Measurements from ENCODE around the gene PPDPF. TPM values are rescaled to one million over a fixed set of nuclear protein-coding genes. Genes with fewer than 3 reads are reported as not detected.

Gene PPDPF
- total RNA-seq, 1 donor: 85.4 TPM

- H3K36me3 ChIP-seq (ENCODE audit: insufficient read depth, low read length): no peaks in the 10 kb centered on the region
- no peaks in the 10 kb centered on the region for H3K4me1 ChIP-seq (ENCODE audit: insufficient read depth, low read length)
- H4K20me1 ChIP-seq (ENCODE audit: insufficient read depth, low read length): no peaks in the 10 kb centered on the region
- no peaks in the 10 kb centered on the region for H3K9me3 ChIP-seq (ENCODE audit: low read depth, low read length)
- H3K4me3 ChIP-seq (ENCODE audit: insufficient read depth, low read length): no peak overlapping the region
- H2AFZ ChIP-seq (ENCODE audit: low read length): no peak overlapping the region
- no peak for DNase-seq (ENCODE audit: insufficient read length, low spot score, missing footprints)
- H3K79me2 ChIP-seq (ENCODE audit: insufficient read depth, low read length): no peaks in the 10 kb centered on the region
- no peaks in the 10 kb centered on the region for H3K27me3 ChIP-seq (ENCODE audit: insufficient read depth, low read length)
- no peak for TF ChIP-seq CTCF (IDR thresholded peaks at IDR 0.05; ENCODE audit: extremely low read depth, low read depth, low read length)
- no peak overlapping the region for H3K27ac ChIP-seq (ENCODE audit: low read depth, low read length)
- H3K4me2 ChIP-seq (ENCODE audit: insufficient read depth, low read length): no peak overlapping the region
Observed at GRCh38 chr20:63563225-63563935, 42.8 kb downstream of the PPDPF start.

- no peak for DNase-seq (ENCODE audit: insufficient read length, low spot score, missing footprints)
- no peak overlapping the region for H2AFZ ChIP-seq (ENCODE audit: low read length)
- no peaks in the 10 kb centered on the region for H3K36me3 ChIP-seq (ENCODE audit: insufficient read depth, low read length)
- no peaks in the 10 kb centered on the region for H3K27me3 ChIP-seq (ENCODE audit: insufficient read depth, low read length)
- H3K4me1 ChIP-seq (ENCODE audit: insufficient read depth, low read length): no peaks in the 10 kb centered on the region
- no peaks in the 10 kb centered on the region for H3K9me3 ChIP-seq (ENCODE audit: low read depth, low read length)
- no peak overlapping the region for H3K27ac ChIP-seq (ENCODE audit: low read depth, low read length)
- no peak for TF ChIP-seq CTCF (IDR thresholded peaks at IDR 0.05; ENCODE audit: extremely low read depth, low read depth, low read length)
- no peak overlapping the region for H3K4me2 ChIP-seq (ENCODE audit: insufficient read depth, low read length)
- no peaks in the 10 kb centered on the region for H3K79me2 ChIP-seq (ENCODE audit: insufficient read depth, low read length)
- no peak overlapping the region for H3K4me3 ChIP-seq (ENCODE audit: insufficient read depth, low read length)
- H4K20me1 ChIP-seq (ENCODE audit: insufficient read depth, low read length): no peaks in the 10 kb centered on the region
Observed at GRCh38 chr20:63564036-63564810, 43.7 kb downstream of the PPDPF start.

- no peak for TF ChIP-seq CTCF (IDR thresholded peaks at IDR 0.05; ENCODE audit: extremely low read depth, low read depth, low read length)
- DNase-seq (ENCODE audit: insufficient read length, low spot score, missing footprints): no peak
- H3K4me3 ChIP-seq (ENCODE audit: insufficient read depth, low read length): no peak overlapping the region
- no peaks in the 10 kb centered on the region for H3K36me3 ChIP-seq (ENCODE audit: insufficient read depth, low read length)
- H3K27ac ChIP-seq (ENCODE audit: low read depth, low read length): no peak overlapping the region
- no peaks in the 10 kb centered on the region for H3K4me1 ChIP-seq (ENCODE audit: insufficient read depth, low read length)
- H3K4me2 ChIP-seq (ENCODE audit: insufficient read depth, low read length): no peak overlapping the region
- no peaks in the 10 kb centered on the region for H3K9me3 ChIP-seq (ENCODE audit: low read depth, low read length)
- no peaks in the 10 kb centered on the region for H4K20me1 ChIP-seq (ENCODE audit: insufficient read depth, low read length)
- no peaks in the 10 kb centered on the region for H3K27me3 ChIP-seq (ENCODE audit: insufficient read depth, low read length)
- no peaks in the 10 kb centered on the region for H3K79me2 ChIP-seq (ENCODE audit: insufficient read depth, low read length)
- H2AFZ ChIP-seq (ENCODE audit: low read length): no peak overlapping the region
Observed at GRCh38 chr20:63565021-63565698, 44.6 kb downstream of the PPDPF start.

Data from osteoblast (primary cell).